Right forelimb (tissue), 1 donor: ENCODE results near the gene LRRN2.
"Not testable (repeated sequence)": the region's sequence is repeated elsewhere in the genome, so short reads cannot be mapped to it uniquely, and the experiment has no call there.

Experiments
- DNase-seq: peaks from one replicate; pipeline ENCODE4 v3.0.0-alpha.2; 2018

Gene LRRN2

GRCh38 chr1:204571128-204571527, 114.4 kb downstream of the LRRN2 start:
- no peak for DNase-seq

- DNase-seq: not testable (repeated sequence)
These were observed 115.5 kb downstream of the LRRN2 start for GRCh38 chr1:204570021-204570420.

- no peak for DNase-seq
These were observed 116.1 kb downstream of the LRRN2 start for GRCh38 chr1:204569478-204569877.

- DNase-seq: no peak
These were observed 116.8 kb downstream of the LRRN2 start for GRCh38 chr1:204568576-204569315.
